Duodenal mucosa (tissue), 2 donors: ENCODE results near the gene RNF144B.
"Not testable (repeated sequence)": the region's sequence is repeated elsewhere in the genome, so short reads cannot be mapped to it uniquely, and the experiment has no call there.

Experiments used
- H3K27ac ChIP-seq: one replicate; pipeline ENCODE4 v1.7.0; 2013; ENCODE audit warnings: low read depth, low read length
- H3K27me3 ChIP-seq, 2 donors: one replicate each; pipeline ENCODE4 v1.7.0; 2013; ENCODE audit warnings: low read length in 2 of 2, control low read depth in 1 of 2; ENCODE audit not compliant: insufficient read depth in 2 of 2, control insufficient read depth in 1 of 2
- H3K36me3 ChIP-seq, 2 donors: one replicate each; pipeline ENCODE4 v1.7.0; 2013; ENCODE audit warnings: low read length in 2 of 2, control low read depth in 1 of 2; ENCODE audit not compliant: insufficient read depth in 2 of 2, control insufficient read depth in 1 of 2
- H3K4me1 ChIP-seq, 2 donors: one replicate each; pipeline ENCODE4 v1.7.0; 2013; ENCODE audit warnings: low read length in 2 of 2, control low read depth in 1 of 2; ENCODE audit not compliant: insufficient read depth in 2 of 2, control insufficient read depth in 1 of 2
- H3K4me3 ChIP-seq, 2 donors: one replicate each; pipeline ENCODE4 v1.7.0; 2013; ENCODE audit warnings: low read length in 2 of 2, low read depth in 1 of 2
- H3K9ac ChIP-seq, 2 donors: one replicate each; pipeline ENCODE4 v1.7.0; 2013; ENCODE audit warnings: low read length in 2 of 2, low read depth in 1 of 2
- H3K9me3 ChIP-seq, 2 donors: one replicate each; pipeline ENCODE4 v1.7.0; 2013; ENCODE audit warnings: low read length in 2 of 2, control low read depth in 1 of 2; ENCODE audit not compliant: control insufficient read depth in 1 of 2

The RNF144B gene

GRCh38 chr6:18404965-18405364 is 17.8 kb downstream of the RNF144B start:
- not testable (repeated sequence) for H3K27me3 ChIP-seq, H3K4me1 ChIP-seq, H3K4me3 ChIP-seq, H3K9ac ChIP-seq, H3K36me3 ChIP-seq, H3K27ac ChIP-seq, H3K9me3 ChIP-seq

- H3K4me3 ChIP-seq = no peak overlapping the region
- H3K27ac ChIP-seq = no peak overlapping the region
- no peak overlapping the region for H3K9ac ChIP-seq
- H3K4me1 ChIP-seq = no peaks in the 10 kb centered on the region
- H3K36me3 ChIP-seq = peaks cover 0 to 3% of the 10 kb centered on the region in 2 donors
- no peaks in the 10 kb centered on the region for H3K9me3 ChIP-seq
- no peaks in the 10 kb centered on the region for H3K27me3 ChIP-seq
These were observed 18.5 kb downstream of the RNF144B start for GRCh38 chr6:18405477-18406293.

- Histone ChIP-seq H3K4me3 (no peak overlapping the region), H3K27me3 (no peaks in the 10 kb centered on the region), H3K36me3 (peaks cover 0 to 3% of the 10 kb centered on the region in 2 donors), H3K9me3 (no peaks in the 10 kb centered on the region), H3K27ac (no peak overlapping the region), H3K9ac (no peak overlapping the region), H3K4me1 (no peaks in the 10 kb centered on the region)
These were observed 20.0 kb downstream of the RNF144B start for GRCh38 chr6:18406955-18407749.

GRCh38 chr6:18409602-18410001 is 22.5 kb downstream of the RNF144B start:
- not testable (repeated sequence) for H3K4me1 ChIP-seq, H3K4me3 ChIP-seq, H3K27me3 ChIP-seq, H3K9ac ChIP-seq, H3K36me3 ChIP-seq, H3K27ac ChIP-seq, H3K9me3 ChIP-seq

GRCh38 chr6:18410412-18410811 is 23.3 kb downstream of the RNF144B start:
- no peaks in the 10 kb centered on the region for H3K27me3 ChIP-seq
- no peaks in the 10 kb centered on the region for H3K9me3 ChIP-seq
- H3K4me3 ChIP-seq = no peak overlapping the region
- no peak overlapping the region for H3K27ac ChIP-seq
- peaks cover 0 to 3% of the 10 kb centered on the region in 2 donors for H3K36me3 ChIP-seq
- no peaks in the 10 kb centered on the region for H3K4me1 ChIP-seq
- no peak overlapping the region for H3K9ac ChIP-seq

GRCh38 chr6:18412068-18412467 is 24.9 kb downstream of the RNF144B start:
- Histone ChIP-seq H3K9ac (no peak overlapping the region), H3K27me3 (no peaks in the 10 kb centered on the region), H3K4me3 (no peak overlapping the region), H3K27ac (no peak overlapping the region), H3K9me3 (no peaks in the 10 kb centered on the region), H3K4me1 (no peaks in the 10 kb centered on the region), H3K36me3 (no peaks in the 10 kb centered on the region)

GRCh38 chr6:18412644-18413043 is 25.5 kb downstream of the RNF144B start:
- no peaks in the 10 kb centered on the region for H3K36me3 ChIP-seq
- no peaks in the 10 kb centered on the region for H3K9me3 ChIP-seq
- H3K27me3 ChIP-seq = no peaks in the 10 kb centered on the region
- no peak overlapping the region for H3K4me3 ChIP-seq
- no peak overlapping the region for H3K9ac ChIP-seq
- H3K27ac ChIP-seq = no peak overlapping the region
- H3K4me1 ChIP-seq = no peaks in the 10 kb centered on the region

- no peak overlapping the region for H3K4me3 ChIP-seq
- H3K27me3 ChIP-seq = no peaks in the 10 kb centered on the region
- H3K9ac ChIP-seq = no peak overlapping the region
- H3K36me3 ChIP-seq = no peaks in the 10 kb centered on the region
- no peaks in the 10 kb centered on the region for H3K9me3 ChIP-seq
- H3K27ac ChIP-seq = no peak overlapping the region
- no peaks in the 10 kb centered on the region for H3K4me1 ChIP-seq
These were observed 26.2 kb downstream of the RNF144B start for GRCh38 chr6:18413381-18413780.

- H3K27ac ChIP-seq = no peak overlapping the region
- no peaks in the 10 kb centered on the region for H3K4me1 ChIP-seq
- H3K36me3 ChIP-seq = no peaks in the 10 kb centered on the region
- no peak overlapping the region for H3K9ac ChIP-seq
- H3K27me3 ChIP-seq = no peaks in the 10 kb centered on the region
- no peak overlapping the region for H3K4me3 ChIP-seq
- H3K9me3 ChIP-seq = no peaks in the 10 kb centered on the region
These were observed 27.0 kb downstream of the RNF144B start for GRCh38 chr6:18414116-18414515.

GRCh38 chr6:18415207-18415606 is 28.1 kb downstream of the RNF144B start:
- no peaks in the 10 kb centered on the region for H3K9me3 ChIP-seq
- no peak overlapping the region for H3K27ac ChIP-seq
- H3K4me1 ChIP-seq = no peaks in the 10 kb centered on the region
- no peak overlapping the region for H3K4me3 ChIP-seq
- H3K9ac ChIP-seq = no peak overlapping the region
- no peaks in the 10 kb centered on the region for H3K27me3 ChIP-seq
- H3K36me3 ChIP-seq = no peaks in the 10 kb centered on the region
